PC-3 (cell line): ENCODE results near the gene UBE2L6. TPM values are rescaled to one million over a fixed set of nuclear protein-coding genes. Genes with fewer than 3 reads are reported as not detected.

Source experiments
- ATAC-seq: fragments of 200-7000 bp; cut with Tn5 transposase; 2 replicates; pipeline ENCODE4 v1.9.1; 2020; ENCODE audit warnings: mild to moderate bottlenecking, moderate library complexity
- BruUV-seq: library from RNA; stranded (reverse); fragments of 400-500 nt; replicated peaks from 2 replicates; lab custom pipeline; 2021; lab: Mats Ljungman, UMichigan
- CTCF ChIA-PET: fragments of 300-600 bp; sonication (Branson Sonifier 250); formaldehyde crosslinking; loops from one replicate; lab custom pipeline; 2022; ENCODE audit warnings: antibody characterized with exemption; lab: Charles Lee
- POLR2A ChIA-PET: fragments of 300-600 bp; sonication (Branson Sonifier 250); formaldehyde crosslinking; loops from one replicate; lab custom pipeline; 2022; ENCODE audit warnings: antibody characterized with exemption; ENCODE audit not compliant: unreplicated experiment; lab: Charles Lee
- DNase-seq: peaks from one replicate; pipeline ENCODE4 v3.0.0-alpha.2; 2015
- H2AFZ ChIP-seq: fragments of 300-600 bp; sonication (generic); 2 replicates; pipeline ENCODE4 v1.6.0; 2016; ENCODE audit warnings: antibody characterized with exemption, low read length
- H3F3A ChIP-seq: fragments of 300-600 bp; sonication (generic); one replicate; pipeline ENCODE4 v1.6.0; 2017; ENCODE audit warnings: antibody characterized with exemption, low read length, control low read depth, mild to moderate bottlenecking; ENCODE audit not compliant: unreplicated experiment
- H3K27ac ChIP-seq: fragments of 300-600 bp; sonication (generic); 2 replicates; pipeline ENCODE4 v1.5.1; 2016; ENCODE audit warnings: mild to moderate bottlenecking, low read length
- H3K27me3 ChIP-seq: fragments of 300-600 bp; sonication (generic); 2 replicates; pipeline ENCODE4 v1.6.1; 2016; ENCODE audit warnings: low read length, mixed read lengths
- H3K36me3 ChIP-seq: fragments of 300-600 bp; sonication (generic); 2 replicates; pipeline ENCODE4 v1.6.1; 2016; ENCODE audit warnings: low read depth, mixed run types, low read length, mixed read lengths
- H3K4me1 ChIP-seq: fragments of 300-600 bp; sonication (generic); 2 replicates; pipeline ENCODE4 v1.5.1; 2016; ENCODE audit warnings: low read length; ENCODE audit not compliant: insufficient read depth
- H3K4me2 ChIP-seq: fragments of 300-600 bp; sonication (generic); 2 replicates; pipeline ENCODE4 v1.6.0; 2016; ENCODE audit warnings: low read length
- H3K4me3 ChIP-seq: fragments of 300-600 bp; sonication (generic); 2 replicates; pipeline ENCODE4 v1.5.1; 2016; ENCODE audit warnings: mild to moderate bottlenecking, low read length, mixed read lengths
- H3K79me2 ChIP-seq: fragments of 300-600 bp; sonication (generic); 2 replicates; pipeline ENCODE4 v1.6.1; 2017; ENCODE audit warnings: low read length, mixed read lengths
- H3K9ac ChIP-seq: fragments of 300-600 bp; sonication (generic); 2 replicates; pipeline ENCODE4 v1.6.0; 2016; ENCODE audit warnings: mild to moderate bottlenecking, low read length
- H3K9me2 ChIP-seq: fragments of 300-600 bp; sonication (generic); replicated peaks from 2 replicates; pipeline ENCODE4 v1.6.1; 2016; ENCODE audit warnings: mixed run types, low read length, mixed read lengths
- H3K9me3 ChIP-seq: fragments of 300-600 bp; sonication (generic); 2 replicates; pipeline ENCODE4 v1.6.1; 2016; ENCODE audit warnings: low read length, mixed read lengths
- H4K20me1 ChIP-seq: fragments of 300-600 bp; sonication (generic); 2 replicates; pipeline ENCODE4 v1.6.1; 2016; ENCODE audit warnings: low read length, mixed read lengths
- EZH2 ChIP-seq: fragments of 300-600 bp; sonication (generic); IDR thresholded peaks from one replicate; pipeline ENCODE4 v1.6.1; 2017; ENCODE audit warnings: antibody characterized with exemption, mild to moderate bottlenecking, low read length; ENCODE audit not compliant: unreplicated experiment
- EZH2phosphoT487 ChIP-seq: fragments of 300-600 bp; sonication (generic); IDR thresholded peaks from 2 replicates; pipeline ENCODE4 v1.6.1; 2018; ENCODE audit warnings: mild to moderate bottlenecking, antibody characterized with exemption, low read length, borderline replicate concordance
- intact Hi-C: fragments of 100-400 bp; cut with micrococcal nuclease; formaldehyde crosslinking; loops from 2 replicates; pipeline ENCODE4 v1.9.0; 2023
- total RNA-seq: library from RNA; depleted of rRNA; stranded (reverse); fragments of >200 nt; gene quantifications from 2 replicates; pipeline ENCODE4 v1.2.3, GENCODE V29; 2014
- TF ChIP-seq, protein P1 (sequence below): fragments of 300-600 bp; sonication (generic); conservative IDR thresholded peaks from 2 replicates; pipeline ENCODE4 v1.5.1; 2017; ENCODE audit warnings: antibody characterized with exemption, low read depth, mild to moderate bottlenecking, low read length

UBE2L6 gene
- total RNA-seq, 1 experiment from 2014 or later: 16.5 TPM

DNA sequence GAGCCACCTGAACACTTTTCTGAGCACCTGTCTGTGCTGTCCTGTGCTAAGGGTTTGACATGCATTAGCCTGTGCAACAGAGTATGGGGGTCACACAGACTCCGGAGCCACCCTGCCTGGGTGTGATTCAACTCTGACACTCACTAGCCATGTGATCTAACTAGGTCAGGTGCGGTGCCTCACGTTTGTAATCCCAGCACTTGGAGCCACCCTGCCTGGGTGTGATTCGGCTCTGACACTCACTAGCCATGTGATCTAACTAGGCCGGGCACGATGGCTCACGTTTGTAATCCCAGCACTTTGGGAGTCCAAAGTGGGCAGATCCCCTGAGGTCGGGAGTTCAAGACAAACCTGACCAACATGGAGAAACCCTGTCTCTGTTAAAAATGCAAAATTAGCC lies 11.4 kb downstream of the UBE2L6 start:
- H3K36me3 ChIP-seq: no peaks in the 10 kb centered on the region
- no peak overlapping the region for H3K9ac ChIP-seq
- no peaks in the 10 kb centered on the region for H3K9me2 ChIP-seq
- H3K4me3 ChIP-seq: no peak overlapping the region
- intact Hi-C loops: no loop called here
- no peaks in the 10 kb centered on the region for H3F3A ChIP-seq
- no peak overlapping the region for H3K4me2 ChIP-seq
- no peaks in the 10 kb centered on the region for H3K9me3 ChIP-seq
- peak; percentile 29 for ATAC-seq
- TF ChIP-seq EZH2: no peak
- no peak for TF ChIP-seq EZH2phosphoT487
- TF ChIP-seq, protein P1, sequence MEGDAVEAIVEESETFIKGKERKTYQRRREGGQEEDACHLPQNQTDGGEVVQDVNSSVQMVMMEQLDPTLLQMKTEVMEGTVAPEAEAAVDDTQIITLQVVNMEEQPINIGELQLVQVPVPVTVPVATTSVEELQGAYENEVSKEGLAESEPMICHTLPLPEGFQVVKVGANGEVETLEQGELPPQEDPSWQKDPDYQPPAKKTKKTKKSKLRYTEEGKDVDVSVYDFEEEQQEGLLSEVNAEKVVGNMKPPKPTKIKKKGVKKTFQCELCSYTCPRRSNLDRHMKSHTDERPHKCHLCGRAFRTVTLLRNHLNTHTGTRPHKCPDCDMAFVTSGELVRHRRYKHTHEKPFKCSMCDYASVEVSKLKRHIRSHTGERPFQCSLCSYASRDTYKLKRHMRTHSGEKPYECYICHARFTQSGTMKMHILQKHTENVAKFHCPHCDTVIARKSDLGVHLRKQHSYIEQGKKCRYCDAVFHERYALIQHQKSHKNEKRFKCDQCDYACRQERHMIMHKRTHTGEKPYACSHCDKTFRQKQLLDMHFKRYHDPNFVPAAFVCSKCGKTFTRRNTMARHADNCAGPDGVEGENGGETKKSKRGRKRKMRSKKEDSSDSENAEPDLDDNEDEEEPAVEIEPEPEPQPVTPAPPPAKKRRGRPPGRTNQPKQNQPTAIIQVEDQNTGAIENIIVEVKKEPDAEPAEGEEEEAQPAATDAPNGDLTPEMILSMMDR: no peak
- CTCF ChIA-PET: no interaction called here
- H3K27me3 ChIP-seq: no peaks in the 10 kb centered on the region
- no TSS peak for BruUV-seq
- POLR2A ChIA-PET: no interaction called here
- no peak overlapping the region for H2AFZ ChIP-seq
- H3K4me1 ChIP-seq: peaks cover 6% of the 10 kb centered on the region; the same call in 1 of the 2 replicates
- peak; percentile 19 for DNase-seq
- no peaks in the 10 kb centered on the region for H3K79me2 ChIP-seq
- H4K20me1 ChIP-seq: no peaks in the 10 kb centered on the region
- H3K27ac ChIP-seq: no peak overlapping the region

DNA sequence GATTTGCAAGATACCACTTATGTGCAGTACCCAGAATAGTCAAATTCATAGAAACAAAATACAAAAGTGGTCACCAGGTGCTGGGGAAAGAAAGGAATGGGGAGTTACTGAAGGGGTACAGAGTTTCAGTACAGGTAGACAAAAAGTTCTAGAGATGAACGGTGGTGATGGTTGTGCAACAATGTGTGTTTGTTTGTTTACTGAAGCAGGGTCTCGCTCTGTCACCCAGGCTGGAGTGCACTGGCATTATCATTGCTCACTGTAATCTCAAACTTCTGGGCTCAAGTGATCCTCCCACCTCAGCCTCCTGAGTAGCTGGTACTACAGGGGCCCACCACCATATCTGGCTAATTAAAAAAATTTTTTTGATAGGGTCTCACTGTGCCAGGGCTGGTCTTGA lies 12.1 kb downstream of the UBE2L6 start:
- no peak overlapping the region for H3K4me2 ChIP-seq
- no peak for TF ChIP-seq EZH2
- no peak for TF ChIP-seq EZH2phosphoT487
- TF ChIP-seq, protein P1: no peak
- no peaks in the 10 kb centered on the region for H3K27me3 ChIP-seq
- no peaks in the 10 kb centered on the region for H3K79me2 ChIP-seq
- H3K36me3 ChIP-seq: no peaks in the 10 kb centered on the region
- no peaks in the 10 kb centered on the region for H3F3A ChIP-seq
- no peaks in the 10 kb centered on the region for H4K20me1 ChIP-seq
- no peaks in the 10 kb centered on the region for H3K9me3 ChIP-seq
- H3K27ac ChIP-seq: no peak overlapping the region
- no peak overlapping the region for H2AFZ ChIP-seq
- peaks cover 6% of the 10 kb centered on the region; the same call in 1 of the 2 replicates for H3K4me1 ChIP-seq
- no peak overlapping the region for H3K9ac ChIP-seq
- no TSS peak for BruUV-seq
- H3K9me2 ChIP-seq: no peaks in the 10 kb centered on the region
- intact Hi-C loops: no loop called here
- no peak for DNase-seq
- H3K4me3 ChIP-seq: no peak overlapping the region
- CTCF ChIA-PET: interaction anchor here (0.6 kb wide), 1 partner anchor 97 kb away, joined by 4 read pairs; no protein-coding TSS in a partner anchor
- POLR2A ChIA-PET: no interaction called here
- no peak for ATAC-seq

DNA sequence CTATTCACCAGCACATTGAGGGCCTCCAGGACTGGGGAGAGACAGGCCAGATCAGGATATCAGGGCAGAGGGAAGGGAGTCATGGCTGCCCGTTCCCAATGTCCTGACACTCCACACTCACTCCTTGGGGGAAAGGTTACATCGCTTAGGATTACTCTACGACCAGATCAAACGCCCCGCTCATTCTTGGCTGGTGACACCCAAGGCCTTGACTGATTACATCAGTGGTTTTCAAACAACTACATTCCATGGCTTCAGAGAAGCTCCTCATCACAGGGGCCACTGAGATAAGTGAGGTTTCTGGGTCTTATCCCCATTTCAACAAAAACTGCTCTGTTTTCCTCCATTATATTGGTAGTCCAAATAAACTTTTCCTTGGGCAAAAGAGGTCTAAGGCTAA lies 15.0 kb downstream of the UBE2L6 start:
- no peaks in the 10 kb centered on the region for H3F3A ChIP-seq
- intact Hi-C loops: no loop called here

More for the DNA sequence above, 15.0 kb downstream of the UBE2L6 start:
- Histone ChIP-seq H3K4me2 (no peak overlapping the region), H3K4me3 (no peak overlapping the region), H3K36me3 (no peaks in the 10 kb centered on the region), H3K9me3 (no peaks in the 10 kb centered on the region), H3K9me2 (no peaks in the 10 kb centered on the region), H3K9ac (no peak overlapping the region), H4K20me1 (no peaks in the 10 kb centered on the region), H3K27me3 (no peaks in the 10 kb centered on the region), H3K4me1 (no peaks in the 10 kb centered on the region), H3K27ac (no peak overlapping the region), H3K79me2 (no peaks in the 10 kb centered on the region), H2AFZ (no peak overlapping the region)
- TF ChIP-seq EZH2phosphoT487 (no peak), EZH2 (no peak)
- TF ChIP-seq, protein P1: no peak
- ATAC-seq (no peak), DNase-seq (no peak)
- no TSS peak for BruUV-seq
- ChIA-PET POLR2A (no interaction called here), CTCF (no interaction called here)
